ENCODE data around the gene AMBRA1.

Gene AMBRA1

DNA sequence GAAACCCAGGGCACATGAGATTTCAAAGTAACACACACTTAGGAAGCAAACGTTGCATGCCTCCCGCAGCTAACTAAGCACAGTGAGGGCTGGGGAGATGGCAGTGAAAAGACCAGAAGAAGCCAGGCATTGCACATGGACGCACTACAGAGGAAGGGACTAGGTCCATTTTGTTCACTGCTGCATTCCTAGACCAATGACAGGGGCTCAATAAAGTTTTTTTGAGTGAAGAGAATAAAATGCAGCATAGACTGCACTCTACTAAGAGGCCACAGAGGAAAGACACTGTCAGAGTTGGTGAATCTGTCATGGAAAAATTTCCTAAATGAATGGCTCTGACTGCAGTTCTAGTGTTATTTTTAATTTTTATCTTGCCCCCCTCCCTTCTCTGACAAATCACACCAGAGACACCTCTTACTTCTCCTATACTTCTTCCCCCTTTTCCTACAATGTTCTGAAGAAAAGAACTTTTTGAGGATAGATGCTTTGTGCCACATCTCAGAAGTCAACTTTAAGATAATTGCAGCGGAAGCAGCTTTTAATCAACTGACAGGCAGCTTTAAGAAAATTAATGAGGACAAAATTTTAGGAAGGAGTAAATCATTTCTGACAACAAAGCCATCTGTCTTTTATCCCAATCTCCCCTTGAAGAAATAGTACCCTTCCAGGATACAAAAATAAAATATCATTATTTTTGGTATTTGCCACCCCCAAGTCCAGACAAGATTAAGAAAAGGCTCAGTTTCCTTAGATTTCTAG, 167.4 kb downstream of the AMBRA1 start:
- no peak overlapping the region for H2AFZ ChIP-seq (ENCODE audit: low read depth)
- H3K36me3 ChIP-seq (ENCODE audit: insufficient read depth), result no peaks in the 10 kb centered on the region
- H3K27me3 ChIP-seq (ENCODE audit: insufficient read depth, low read depth), result no peaks in the 10 kb centered on the region
- TF ChIP-seq, protein P1, sequence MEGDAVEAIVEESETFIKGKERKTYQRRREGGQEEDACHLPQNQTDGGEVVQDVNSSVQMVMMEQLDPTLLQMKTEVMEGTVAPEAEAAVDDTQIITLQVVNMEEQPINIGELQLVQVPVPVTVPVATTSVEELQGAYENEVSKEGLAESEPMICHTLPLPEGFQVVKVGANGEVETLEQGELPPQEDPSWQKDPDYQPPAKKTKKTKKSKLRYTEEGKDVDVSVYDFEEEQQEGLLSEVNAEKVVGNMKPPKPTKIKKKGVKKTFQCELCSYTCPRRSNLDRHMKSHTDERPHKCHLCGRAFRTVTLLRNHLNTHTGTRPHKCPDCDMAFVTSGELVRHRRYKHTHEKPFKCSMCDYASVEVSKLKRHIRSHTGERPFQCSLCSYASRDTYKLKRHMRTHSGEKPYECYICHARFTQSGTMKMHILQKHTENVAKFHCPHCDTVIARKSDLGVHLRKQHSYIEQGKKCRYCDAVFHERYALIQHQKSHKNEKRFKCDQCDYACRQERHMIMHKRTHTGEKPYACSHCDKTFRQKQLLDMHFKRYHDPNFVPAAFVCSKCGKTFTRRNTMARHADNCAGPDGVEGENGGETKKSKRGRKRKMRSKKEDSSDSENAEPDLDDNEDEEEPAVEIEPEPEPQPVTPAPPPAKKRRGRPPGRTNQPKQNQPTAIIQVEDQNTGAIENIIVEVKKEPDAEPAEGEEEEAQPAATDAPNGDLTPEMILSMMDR (conservative IDR thresholded peaks at IDR 0.05; ENCODE audit: low read depth, low read length), result no peak
- H3K4me2 ChIP-seq, result no peak overlapping the region
- H3K79me2 ChIP-seq (ENCODE audit: insufficient read depth, low read depth), result no peaks in the 10 kb centered on the region
- no peaks in the 10 kb centered on the region for H4K20me1 ChIP-seq (ENCODE audit: insufficient read depth)
- no peak overlapping the region for H3K4me3 ChIP-seq (IDR thresholded peaks at IDR 0.05; ENCODE audit: insufficient read depth, low read depth, low read length)
- H3K4me1 ChIP-seq (ENCODE audit: low read depth, poor library complexity, severe bottlenecking), result peaks cover 16% of the 10 kb centered on the region
- no peak overlapping the region for H3K27ac ChIP-seq
- H3K9ac ChIP-seq, result no peak overlapping the region

DNA sequence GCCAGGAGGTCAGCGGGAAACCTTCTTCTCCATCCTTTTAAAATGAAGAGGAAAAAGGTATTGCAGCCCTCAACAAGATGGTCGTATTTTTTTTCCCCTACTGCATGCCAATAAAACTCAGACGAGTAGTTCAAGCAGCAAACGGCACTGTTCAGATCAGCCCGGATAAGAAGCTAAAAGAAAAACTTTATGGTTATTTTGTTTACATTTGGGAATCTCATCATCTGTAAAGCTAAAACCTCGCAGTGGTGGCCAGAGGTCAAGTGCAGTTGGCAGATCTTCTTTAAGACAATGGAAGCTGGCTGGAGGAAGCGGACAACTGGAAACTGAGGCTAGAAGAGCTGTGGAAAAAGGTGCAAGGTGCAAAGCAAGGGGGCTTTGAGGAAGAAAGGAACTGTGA, 171.2 kb downstream of the AMBRA1 start:
- Histone ChIP-seq H3K27ac (no peak overlapping the region), H4K20me1 (ENCODE audit: insufficient read depth) (no peaks in the 10 kb centered on the region), H2AFZ (ENCODE audit: low read depth) (no peak overlapping the region), H3K27me3 (ENCODE audit: insufficient read depth, low read depth) (no peaks in the 10 kb centered on the region), H3K9ac (no peak overlapping the region), H3K4me1 (ENCODE audit: low read depth, poor library complexity, severe bottlenecking) (no peaks in the 10 kb centered on the region), H3K4me2 (no peak overlapping the region), H3K79me2 (ENCODE audit: insufficient read depth, low read depth) (no peaks in the 10 kb centered on the region), H3K4me3 (IDR thresholded peaks at IDR 0.05; ENCODE audit: insufficient read depth, low read depth, low read length) (no peak overlapping the region), H3K36me3 (ENCODE audit: insufficient read depth) (no peaks in the 10 kb centered on the region)
- TF ChIP-seq, protein P1 (conservative IDR thresholded peaks at IDR 0.05; ENCODE audit: low read depth, low read length), result no peak

DNA sequence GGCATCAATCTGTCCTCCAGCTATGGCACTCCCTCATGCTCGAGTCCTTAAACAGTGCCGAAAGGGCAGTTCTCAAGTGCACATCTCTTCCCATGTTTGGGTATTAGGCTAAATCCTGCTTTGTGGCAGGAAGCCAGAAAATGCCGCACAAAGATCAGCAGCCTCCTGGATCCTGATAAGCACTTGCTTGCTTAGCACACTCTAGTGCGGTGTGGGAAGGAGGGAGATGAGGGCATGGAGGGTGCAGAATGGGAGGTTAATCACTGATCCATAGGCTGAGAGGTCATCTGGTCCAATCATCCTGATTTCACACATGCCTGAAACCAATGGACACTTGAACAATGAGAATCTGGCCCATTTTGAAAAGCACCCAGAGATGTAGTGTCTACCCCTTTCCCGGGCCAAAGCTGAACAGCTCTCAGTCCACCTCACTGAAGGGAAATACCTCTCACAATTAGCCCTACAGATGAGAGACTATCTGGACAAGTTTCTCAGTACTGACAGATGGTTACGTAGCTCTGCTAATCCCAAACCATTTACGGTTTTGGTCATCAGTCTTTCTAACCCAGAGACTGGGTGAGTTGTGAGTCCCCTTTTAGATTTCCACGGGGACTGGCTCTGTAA, 172.5 kb downstream of the AMBRA1 start:
- TF ChIP-seq, protein P1 (conservative IDR thresholded peaks at IDR 0.05; ENCODE audit: low read depth, low read length), result no peak
- H2AFZ ChIP-seq (ENCODE audit: low read depth), result no peak overlapping the region
- no peaks in the 10 kb centered on the region for H3K79me2 ChIP-seq (ENCODE audit: insufficient read depth, low read depth)
- no peaks in the 10 kb centered on the region for H3K27me3 ChIP-seq (ENCODE audit: insufficient read depth, low read depth)
- no peaks in the 10 kb centered on the region for H4K20me1 ChIP-seq (ENCODE audit: insufficient read depth)
- H3K27ac ChIP-seq, result no peak overlapping the region
- no peak overlapping the region for H3K4me2 ChIP-seq
- no peaks in the 10 kb centered on the region for H3K4me1 ChIP-seq (ENCODE audit: low read depth, poor library complexity, severe bottlenecking)
- no peak overlapping the region for H3K4me3 ChIP-seq (IDR thresholded peaks at IDR 0.05; ENCODE audit: insufficient read depth, low read depth, low read length)
- H3K9ac ChIP-seq, result no peak overlapping the region
- H3K36me3 ChIP-seq (ENCODE audit: insufficient read depth), result no peaks in the 10 kb centered on the region

DNA sequence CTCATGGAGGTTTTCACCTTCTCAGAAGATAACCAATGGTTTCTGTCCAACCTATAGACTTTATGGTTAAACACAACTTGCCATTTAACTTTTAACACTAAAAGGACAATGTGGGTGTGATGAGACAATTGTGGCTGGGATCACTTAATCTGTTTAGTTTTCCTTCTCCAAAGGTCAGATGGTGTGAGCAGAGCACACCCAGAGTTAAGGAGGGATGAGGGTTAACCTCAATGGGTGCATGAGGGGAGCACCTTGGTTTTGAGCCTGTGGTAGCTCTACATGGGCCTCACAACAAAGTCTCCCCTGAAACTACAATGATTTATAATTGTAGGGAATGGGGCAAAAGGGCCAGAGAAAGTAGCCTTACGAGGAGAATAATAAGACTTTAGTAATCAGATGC, 173.3 kb downstream of the AMBRA1 start:
- Histone ChIP-seq H3K36me3 (ENCODE audit: insufficient read depth) (no peaks in the 10 kb centered on the region), H2AFZ (ENCODE audit: low read depth) (no peak overlapping the region), H3K27me3 (ENCODE audit: insufficient read depth, low read depth) (no peaks in the 10 kb centered on the region), H3K9ac (no peak overlapping the region), H4K20me1 (ENCODE audit: insufficient read depth) (no peaks in the 10 kb centered on the region), H3K27ac (no peak overlapping the region), H3K4me1 (ENCODE audit: low read depth, poor library complexity, severe bottlenecking) (no peaks in the 10 kb centered on the region), H3K4me2 (no peak overlapping the region), H3K4me3 (IDR thresholded peaks at IDR 0.05; ENCODE audit: insufficient read depth, low read depth, low read length) (no peak overlapping the region), H3K79me2 (ENCODE audit: insufficient read depth, low read depth) (no peaks in the 10 kb centered on the region)
- TF ChIP-seq, protein P1 (conservative IDR thresholded peaks at IDR 0.05; ENCODE audit: low read depth, low read length), result no peak

Data from KMS-11 (cell line).